Hematopoietic multipotent progenitor cell treated with erythropoietin and hydrocortisone succinate and interleukin-3 and kit ligand, for 17 days (in vitro differentiated cells): ENCODE measurements around the gene KIAA1549.

Experiments
- DNase-seq: peaks from one replicate; pipeline ENCODE4 v3.0.0-alpha.2; 2015; ENCODE audit warnings: low spot score

Gene KIAA1549

DNA sequence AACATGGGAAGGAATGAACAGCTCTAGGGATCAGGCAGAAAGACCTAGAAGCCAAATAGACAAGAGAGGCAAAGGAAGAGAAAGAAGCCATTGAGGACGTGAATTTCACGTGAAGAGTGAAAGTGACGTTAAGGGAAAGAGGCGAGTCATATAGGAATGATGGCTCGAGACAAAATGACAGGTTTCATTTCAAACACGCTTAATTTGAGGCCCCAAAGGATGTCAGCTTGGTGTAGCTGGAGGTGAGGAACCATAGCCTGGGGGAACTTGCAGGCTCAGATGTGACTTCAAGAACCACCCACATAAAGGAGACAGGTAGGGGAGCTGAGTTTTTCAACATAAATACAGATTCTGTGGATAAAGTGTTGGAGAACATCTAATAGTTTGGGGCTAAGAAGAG lies 98.9 kb downstream of the KIAA1549 start:
- no peak for DNase-seq

DNA sequence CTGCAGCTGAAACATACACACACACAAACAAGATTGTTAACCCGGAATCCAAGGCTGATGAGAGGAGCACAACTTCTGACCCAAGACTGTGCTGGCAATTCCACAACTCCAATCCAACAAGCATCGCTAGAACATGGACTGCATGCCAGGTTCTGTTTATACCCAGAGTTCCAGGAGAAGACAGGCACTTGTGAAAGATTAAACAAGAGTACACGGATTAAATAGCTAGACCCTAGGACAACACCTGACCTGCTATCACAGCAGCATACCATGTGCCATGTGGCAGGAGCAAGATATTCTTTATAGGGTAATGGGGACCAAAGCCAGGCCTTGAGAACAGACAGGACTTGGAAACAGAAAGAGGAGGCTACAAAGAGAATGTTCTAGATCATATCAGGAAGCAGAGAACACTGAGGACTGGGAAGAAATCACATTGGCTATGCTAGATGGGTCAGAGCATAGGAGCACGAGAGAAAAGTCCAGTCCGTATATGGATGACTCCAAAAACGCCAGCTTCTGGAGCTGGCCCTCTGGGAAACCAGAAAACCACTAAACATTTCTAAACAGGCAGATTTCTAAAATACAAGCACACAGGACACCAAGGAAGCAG lies 99.5 kb downstream of the KIAA1549 start:
- DNase-seq, result no peak

DNA sequence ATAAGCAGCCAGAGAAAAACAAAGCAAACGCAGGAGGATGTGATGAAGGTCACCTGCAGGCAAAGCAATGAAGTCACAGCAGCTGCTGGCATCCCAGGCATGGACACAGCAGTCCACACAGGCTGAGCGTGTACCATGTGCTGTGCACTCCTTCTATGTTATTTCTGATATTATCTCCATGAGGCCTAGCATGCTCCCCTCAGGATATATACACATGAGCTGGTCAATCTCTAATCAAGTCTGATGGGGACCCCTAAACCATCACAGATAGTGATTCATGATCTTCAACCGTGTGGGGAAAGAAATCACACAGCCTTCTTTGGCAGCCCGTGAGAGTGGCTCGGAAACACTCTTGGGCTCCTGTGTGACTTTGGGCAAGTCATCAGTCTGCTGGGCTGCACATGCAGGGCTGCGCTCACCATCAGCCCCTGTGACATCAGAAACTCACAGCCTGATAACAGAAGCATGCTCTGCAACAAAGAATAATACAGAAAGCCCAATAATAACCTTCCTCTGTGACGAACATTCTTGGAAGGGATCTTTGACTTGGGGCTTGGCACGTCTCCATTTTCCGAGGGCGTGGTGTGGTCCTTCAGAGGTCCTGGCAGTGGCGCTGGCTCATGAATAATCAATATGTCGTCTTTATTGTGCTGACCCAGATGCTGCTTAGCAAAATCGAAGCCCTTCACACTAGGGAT lies 100.2 kb downstream of the KIAA1549 start:
- DNase-seq, result no peak

DNA sequence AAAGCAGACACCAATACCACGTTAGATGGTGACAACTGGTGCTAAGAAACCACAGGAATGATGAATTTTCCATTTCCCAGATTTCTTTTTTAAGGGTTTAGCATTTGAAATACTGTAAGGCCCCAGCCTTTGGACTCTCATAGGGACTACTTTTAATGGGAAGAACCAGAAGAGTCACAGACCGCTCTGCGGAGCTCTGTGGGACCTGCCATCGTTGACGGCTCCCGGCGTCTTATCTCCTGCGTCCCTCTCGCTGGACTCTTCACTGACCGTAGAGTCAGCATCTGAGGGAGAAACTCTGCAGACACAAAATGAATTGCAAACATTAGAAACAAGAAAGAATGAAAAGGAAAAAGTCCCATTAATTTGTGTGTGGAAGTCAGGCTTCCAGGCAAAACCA lies 101.8 kb downstream of the KIAA1549 start:
- no peak for DNase-seq

DNA sequence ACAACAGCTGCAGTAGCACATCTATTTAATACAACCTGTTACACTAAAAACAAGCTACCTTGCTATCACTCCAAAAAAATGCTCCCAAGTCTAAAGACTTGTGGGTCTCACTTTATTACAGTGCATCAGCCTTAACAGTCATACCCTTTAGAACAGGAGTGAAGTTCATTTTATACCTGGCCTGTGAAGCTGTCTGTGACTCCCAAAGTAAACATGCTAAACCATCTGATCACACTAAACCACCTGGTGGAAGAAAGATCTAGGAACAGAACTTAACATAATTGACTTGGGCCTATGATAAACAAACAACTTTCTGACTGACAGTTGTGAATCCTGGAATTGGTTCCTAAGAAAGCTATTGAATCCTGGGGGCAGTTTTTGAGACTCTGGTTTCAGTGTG lies 102.3 kb downstream of the KIAA1549 start:
- no peak for DNase-seq

DNA sequence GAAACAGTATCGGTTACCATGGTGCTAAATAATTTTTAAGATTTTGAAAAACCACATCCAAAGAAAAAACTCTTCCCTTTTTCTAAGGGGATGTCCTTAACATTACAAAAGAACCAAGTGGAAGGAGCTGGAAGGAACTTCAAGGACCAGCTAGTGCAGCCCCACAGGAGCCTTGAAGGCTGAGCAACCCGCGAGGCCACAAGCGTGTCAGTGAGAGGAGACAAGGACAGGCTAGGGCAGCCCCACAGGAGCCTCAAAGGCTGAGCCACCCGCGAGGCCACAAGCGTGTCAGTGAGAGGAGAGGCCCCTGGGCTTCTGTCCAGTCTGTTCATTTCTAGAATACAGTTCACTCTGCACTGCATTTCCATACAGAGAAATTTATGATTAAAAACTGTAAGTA lies 103.1 kb downstream of the KIAA1549 start:
- DNase-seq, result no peak

DNA sequence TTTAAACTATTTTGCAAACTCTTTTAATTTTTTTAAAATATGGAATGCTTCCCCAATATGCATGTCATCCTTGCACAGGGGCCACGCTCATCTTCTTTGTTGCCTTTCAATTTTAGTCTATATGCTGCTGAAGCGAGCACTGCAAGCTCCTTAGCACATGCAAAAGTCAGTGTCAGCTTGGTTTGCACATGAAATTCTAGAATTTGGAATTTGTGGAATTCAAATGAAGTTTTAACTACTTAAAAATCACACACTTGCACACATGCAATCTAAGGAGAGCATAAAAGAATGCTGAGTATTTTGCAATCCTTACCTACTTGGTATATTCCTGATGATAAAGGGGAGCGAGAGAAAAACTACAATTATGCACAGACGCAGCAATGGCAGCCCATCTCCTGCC lies 104.9 kb downstream of the KIAA1549 start:
- DNase-seq, result no peak

DNA sequence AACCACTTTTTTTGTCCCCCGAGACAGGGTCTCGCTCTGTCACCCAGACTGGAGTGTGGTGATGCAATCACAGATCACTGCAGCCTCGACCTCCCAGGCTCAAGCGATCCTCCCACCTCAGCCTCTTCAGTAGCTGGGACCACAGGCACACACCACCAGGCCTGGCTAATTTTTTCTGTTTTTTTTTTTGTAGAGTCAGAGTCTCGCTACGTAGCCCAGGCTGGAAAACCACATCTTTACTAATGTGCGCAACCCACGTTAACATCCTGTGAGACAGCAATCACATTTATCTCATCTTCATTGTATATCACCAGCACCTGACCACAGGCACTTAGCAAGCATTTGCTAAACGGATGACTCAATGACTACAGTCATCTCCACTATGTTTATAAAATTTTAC lies 105.4 kb downstream of the KIAA1549 start:
- DNase-seq, result no peak

DNA sequence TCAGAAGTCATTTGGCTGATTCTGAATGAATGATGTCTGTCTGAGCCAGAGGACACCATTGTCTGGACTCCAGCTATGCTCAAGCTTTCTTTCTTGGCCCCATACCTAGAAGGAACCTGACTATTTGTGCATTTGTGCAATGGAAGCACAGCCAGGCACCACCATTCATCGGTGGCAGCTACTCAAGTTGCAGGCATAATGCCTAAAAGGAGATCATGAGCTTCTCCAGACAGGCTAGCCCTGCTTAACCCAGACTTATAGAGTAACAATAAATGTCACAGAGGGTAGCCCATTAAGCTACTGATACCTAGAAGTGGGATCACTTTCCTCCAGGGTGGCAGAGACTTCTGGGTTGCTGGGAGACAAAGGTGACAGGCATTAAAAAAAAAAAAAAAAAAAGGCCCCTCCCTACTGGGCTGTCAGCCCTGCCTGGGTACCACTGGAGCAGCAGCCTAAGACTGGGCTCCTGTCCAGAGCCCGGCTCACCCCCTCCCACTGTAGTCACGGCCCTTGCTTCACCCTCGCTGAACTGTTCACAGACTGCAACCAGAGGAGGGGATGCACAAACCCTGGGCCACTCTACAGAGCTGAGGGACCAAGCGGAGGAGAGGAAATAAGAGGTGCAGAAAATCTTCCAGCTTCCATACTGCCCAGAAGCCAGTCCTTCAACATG lies 107.8 kb downstream of the KIAA1549 start:
- no peak for DNase-seq

DNA sequence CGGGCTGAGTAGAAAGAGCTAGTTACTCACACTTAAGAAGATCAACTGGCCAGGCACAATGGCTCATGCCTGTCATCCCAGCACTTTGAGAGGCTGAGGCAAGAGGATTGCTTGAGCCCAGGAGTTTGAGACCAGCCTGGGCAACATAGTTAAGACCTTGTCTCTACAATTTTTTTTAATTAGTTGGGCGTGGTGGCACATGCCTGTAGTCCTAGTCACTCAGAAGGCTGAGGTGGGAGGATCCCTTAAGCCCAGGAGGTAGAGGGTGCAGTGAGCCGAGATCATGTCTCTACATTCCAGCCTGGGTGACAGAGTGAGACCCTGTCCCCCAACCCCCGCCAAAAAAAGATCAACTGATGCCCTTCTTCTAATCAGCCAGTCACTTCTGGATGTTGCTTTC lies 108.6 kb downstream of the KIAA1549 start:
- no peak for DNase-seq

DNA sequence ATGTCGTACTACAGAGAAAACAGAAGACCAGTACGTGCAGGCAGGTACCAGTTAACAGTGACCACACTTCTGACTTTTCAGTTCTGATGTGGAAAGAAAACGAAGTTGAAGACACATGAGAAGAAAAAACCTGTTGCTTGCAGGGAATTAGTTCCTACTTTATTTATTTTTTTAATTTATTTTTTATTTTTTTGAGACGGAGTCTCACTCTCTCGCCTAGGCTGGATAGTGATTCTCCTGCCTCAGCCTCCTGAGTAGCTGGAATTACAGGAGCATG lies 109.4 kb downstream of the KIAA1549 start:
- DNase-seq, result no peak

DNA sequence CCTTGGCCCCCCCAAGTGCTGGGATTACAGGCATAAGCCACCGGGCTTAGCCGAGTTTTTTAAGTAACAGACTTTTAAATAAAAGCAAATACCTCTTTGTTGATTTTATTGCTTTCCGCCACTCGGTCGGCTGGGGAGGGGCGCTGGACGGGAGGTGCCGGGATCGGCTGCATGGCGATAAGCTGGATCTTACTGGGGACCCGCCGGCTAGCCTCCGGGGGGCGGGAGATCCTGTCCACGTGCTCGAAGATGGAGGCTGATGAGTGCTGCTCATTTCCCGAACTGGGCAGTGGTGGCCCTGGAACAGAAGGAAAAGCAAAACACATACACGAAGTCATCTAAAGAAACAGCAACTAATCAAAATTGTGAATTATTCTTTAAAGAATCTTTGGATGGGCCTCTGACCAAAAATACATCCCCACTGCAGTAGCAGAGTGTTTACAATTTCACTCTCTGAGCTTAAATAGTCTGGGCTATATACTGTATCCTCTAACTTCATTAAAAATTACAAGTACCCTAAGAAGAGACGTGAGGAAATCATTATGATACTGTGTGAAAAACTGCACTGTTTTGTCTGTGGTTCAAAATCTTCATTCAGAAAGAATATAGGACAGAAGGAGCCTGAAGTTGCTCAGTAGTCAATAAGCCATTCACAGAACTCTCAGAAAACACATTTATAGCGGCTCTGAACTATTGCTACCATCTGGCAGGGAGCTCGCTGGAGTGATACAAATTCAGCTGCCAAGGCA lies 110.0 kb downstream of the KIAA1549 start:
- DNase-seq, result no peak

DNA sequence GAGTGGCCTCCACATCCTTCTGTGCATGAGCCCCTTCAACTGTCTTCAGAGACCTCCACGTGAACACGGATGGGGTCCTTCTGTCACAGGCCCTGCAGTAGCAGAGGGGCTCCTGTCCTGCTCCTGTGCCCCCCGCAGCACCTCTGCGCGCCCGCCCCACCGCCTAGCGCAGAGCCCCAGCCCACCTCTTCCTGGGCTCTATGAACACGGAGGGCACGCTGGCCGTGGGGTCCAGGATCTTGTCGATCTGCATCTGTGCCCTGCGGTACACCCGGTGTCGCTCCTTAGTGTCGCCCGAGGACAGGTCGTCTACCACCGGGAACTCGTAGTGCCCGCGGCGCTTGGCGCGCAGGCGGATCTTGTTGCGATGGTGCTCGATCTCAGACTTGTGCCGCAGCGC lies 111.8 kb downstream of the KIAA1549 start:
- DNase-seq, result no peak

DNA sequence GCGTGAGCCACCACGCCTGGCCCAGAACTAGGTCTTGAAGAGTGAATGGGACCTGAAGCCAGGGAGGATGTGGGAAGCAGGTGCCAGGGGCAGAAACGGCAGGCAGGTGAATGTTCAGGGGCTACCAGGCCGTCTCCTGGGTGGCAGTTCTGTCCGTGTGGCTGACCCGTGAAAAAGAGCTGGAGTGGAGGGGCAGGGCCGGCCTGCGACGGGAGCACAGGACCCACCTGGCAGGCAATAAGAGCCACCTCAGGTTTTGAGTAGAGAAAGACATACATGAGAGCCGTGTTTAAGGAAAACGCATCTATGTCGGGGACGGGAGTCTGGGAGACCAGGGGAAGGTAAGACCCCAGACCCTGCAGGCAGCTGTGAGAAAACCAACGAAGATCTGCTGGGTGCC lies 112.5 kb downstream of the KIAA1549 start:
- no peak for DNase-seq

DNA sequence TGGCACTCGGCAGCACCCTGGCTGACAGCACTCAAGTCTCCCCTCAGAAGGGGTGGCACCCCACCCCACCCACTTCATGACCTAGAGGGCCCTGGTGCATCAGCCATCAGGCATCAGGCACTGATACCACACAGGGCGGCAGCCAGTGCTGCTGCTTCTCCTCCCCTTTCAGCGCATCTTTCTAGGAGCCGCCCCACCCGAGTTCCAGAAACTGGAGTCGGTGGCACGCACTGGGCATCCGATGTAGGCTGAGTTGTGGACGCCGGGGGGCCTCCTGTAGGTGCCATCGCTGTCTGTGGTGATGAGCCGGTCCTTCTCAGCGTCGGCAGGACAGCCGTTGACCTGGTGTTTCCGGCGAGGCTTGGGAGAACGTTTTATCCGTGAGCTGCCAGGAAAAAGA lies 113.4 kb downstream of the KIAA1549 start:
- no peak for DNase-seq

DNA sequence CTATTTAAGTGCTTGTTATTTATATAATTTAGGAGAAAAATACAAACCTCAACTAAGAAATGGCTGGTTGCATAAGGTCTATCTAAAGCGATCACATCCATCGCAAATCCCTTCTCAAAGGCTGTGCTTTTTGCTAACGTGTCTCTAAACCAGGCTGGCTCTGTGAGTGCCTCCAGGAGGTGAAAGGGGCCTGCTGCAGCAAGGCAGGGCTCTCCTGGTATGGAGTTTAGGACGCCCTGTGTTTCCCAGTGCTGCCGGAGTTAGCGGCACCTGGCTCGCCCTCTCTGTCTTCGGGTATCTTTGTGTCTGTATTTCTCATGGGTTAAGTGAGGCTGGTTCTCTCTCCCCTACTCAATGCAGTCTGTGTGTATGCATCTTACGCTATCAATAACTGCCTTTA lies 114.8 kb downstream of the KIAA1549 start:
- no peak for DNase-seq

DNA sequence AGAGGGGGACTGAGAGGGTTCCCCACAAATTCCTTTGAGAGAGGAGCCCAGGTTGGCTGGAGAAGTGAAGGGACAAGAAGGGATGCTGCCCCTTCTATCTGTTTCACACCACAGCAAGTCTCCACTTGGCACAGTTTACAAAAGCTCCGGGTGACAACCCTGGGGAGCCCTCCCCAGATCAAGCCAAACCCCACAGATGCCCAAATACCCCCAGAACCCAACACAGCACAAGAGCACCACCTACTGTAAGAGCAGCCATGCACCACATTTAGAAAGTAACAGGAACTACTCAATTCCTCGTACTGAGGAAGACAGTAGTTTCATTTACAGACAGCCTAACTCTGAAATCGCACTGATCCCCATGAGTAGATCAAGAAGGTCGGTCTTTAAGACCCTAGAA lies 115.3 kb downstream of the KIAA1549 start:
- DNase-seq, result no peak

DNA sequence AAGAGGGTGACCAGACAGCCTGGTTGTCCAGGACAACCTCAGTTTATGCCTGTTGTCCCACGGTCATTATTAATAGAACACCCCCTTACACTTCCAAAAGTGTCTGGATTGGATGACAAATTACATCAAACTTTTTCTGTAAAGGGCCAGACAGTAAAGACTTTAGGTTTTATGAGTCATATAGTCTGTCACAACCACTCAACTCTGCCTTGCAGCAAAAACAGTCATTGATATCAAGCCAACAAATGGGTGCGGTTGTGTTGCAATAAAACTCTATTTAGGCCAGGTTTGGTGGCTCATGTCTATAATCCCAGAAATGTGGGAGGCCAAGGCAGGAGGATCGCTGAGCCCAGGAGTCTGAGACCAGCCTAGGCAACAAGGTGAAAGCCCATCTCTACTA lies 116.5 kb downstream of the KIAA1549 start:
- DNase-seq, result no peak

DNA sequence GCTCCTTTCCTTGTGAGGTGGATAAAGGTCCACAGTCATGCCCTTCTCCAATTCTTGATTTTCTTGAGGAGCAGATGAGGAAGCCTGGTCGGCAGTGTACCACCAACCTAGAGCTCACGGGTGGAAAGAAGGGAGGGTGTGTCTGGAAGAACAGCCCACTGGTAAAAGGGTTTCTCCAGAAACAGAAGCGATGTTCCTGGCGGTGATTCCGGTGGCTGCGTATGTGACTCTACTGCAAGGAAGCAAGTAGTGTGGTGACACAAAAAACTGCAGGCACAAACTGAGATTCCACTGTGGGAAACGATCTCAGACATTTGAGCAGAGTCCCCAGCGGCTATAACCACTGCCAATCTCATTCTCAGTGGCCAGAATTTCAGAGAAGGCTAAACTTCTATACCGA lies 117.3 kb downstream of the KIAA1549 start:
- DNase-seq, result no peak

DNA sequence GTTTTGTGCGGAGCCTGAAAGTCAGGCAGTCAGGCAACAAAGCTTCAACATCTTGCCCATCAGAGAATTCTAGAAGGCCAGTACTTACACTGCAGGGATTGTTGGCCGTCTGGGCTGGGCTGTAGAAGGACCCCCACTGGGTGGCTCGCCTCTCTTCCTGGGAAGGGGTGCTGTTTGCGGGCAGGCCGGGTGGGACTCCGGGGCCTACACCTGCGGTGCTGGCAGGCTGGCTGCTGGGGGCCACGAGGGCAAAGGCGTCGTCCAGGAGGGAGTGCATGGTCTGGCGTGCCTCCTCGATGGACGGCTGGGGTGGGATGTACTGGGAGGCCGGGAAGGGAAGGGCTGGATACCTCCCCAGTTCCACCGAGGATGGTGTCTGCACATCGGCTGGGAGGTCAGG lies 120.1 kb downstream of the KIAA1549 start:
- no peak for DNase-seq

DNA sequence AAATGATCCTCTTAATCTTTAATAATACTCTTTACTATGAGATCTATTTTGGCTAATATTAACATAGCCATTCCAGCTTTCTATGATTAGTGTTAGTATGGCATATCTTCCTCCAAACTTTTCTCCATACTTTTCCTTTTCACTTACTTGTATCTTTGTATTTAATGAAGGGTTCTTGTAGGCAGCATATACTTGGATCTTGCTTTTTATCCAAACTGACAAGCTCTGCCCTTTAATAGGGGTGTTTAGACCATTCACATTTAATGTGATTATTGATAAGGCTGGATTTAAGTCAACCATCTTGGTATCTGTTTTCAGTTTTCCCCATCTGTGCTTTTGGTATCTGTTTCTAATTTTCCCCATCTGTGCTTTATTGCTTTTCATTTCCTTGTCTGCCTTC lies 123.5 kb downstream of the KIAA1549 start:
- DNase-seq, result no peak

DNA sequence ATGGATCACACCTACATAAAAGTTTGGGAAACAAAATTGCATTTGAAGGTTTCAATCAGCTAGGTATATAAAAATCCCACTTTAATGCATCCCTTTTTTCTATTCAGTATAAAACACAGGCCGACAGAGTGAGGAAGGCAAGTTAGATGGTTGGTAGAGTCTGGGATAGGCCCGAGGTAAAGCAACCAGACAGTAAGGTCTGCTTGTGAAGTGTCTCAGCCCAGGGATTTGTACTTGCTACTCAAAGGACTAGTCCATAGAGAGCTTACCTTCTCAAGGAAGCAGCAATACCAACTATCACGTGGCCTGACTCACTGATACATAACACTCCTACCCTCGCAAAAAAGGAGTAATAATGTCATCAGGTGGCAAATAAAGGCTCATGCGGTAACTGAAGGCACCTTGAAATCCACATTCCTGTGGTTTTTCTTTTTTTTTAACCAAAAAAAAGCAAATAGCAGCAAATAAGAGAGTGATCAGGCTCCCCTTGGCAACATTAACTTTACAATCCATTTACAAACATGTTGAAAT lies 127.0 kb downstream of the KIAA1549 start:
- no peak for DNase-seq

DNA sequence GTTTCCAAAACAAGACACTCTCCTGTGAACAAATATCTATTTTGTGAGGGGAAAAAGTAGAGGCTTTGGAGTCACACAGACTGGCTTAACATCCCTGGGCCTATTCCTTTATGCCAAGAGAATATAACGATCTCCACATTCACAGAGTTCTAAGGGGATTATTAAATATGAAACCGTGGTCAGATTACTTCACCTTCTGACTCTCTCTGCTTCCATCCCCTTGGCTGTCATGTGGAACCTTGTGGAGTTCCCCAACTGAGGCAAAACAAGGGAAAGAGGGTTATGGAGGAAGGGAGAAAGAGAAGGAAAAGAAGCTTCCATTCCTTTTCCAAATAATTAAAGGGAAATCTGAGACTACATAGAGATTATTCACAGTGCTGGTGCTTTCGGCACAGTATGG lies 127.7 kb downstream of the KIAA1549 start:
- no peak for DNase-seq
